Stomach smooth muscle (tissue), 2 donors: ENCODE data around the gene DZIP1.

Source experiments
- H3K27ac ChIP-seq: one replicate; pipeline ENCODE4 v1.7.0; 2013; ENCODE audit warnings: mild to moderate bottlenecking, low read length, inconsistent platforms
- H3K27me3 ChIP-seq, 2 donors: one replicate each; pipeline ENCODE4 v1.7.0; 2013; ENCODE audit warnings: low read length in 2 of 2; ENCODE audit not compliant: insufficient read depth in 2 of 2, control insufficient read depth in 1 of 2
- H3K36me3 ChIP-seq, 2 donors: one replicate each; pipeline ENCODE4 v1.7.0; 2013; ENCODE audit warnings: low read length in 2 of 2; ENCODE audit not compliant: control insufficient read depth in 2 of 2, insufficient read depth in 2 of 2
- H3K4me1 ChIP-seq: one replicate; pipeline ENCODE4 v1.7.0; 2013; ENCODE audit warnings: low read length; ENCODE audit not compliant: control insufficient read depth, insufficient read depth
- H3K4me3 ChIP-seq, 2 donors: one replicate each; pipeline ENCODE4 v1.7.0; 2013; ENCODE audit warnings: low read length in 2 of 2
- H3K9ac ChIP-seq, 2 donors: one replicate each; pipeline ENCODE4 v1.7.0; 2013; ENCODE audit warnings: low read length in 2 of 2, mild to moderate bottlenecking in 1 of 2
- H3K9me3 ChIP-seq, 2 donors: one replicate each; pipeline ENCODE4 v1.7.0; 2013; ENCODE audit warnings: low read length in 2 of 2; ENCODE audit not compliant: control insufficient read depth in 2 of 2
- donor health status: healthy.
- donor health status: Pancreatic carcinoma.

Gene DZIP1

GRCh38 chr13:95604556-95604915 lies 40.0 kb downstream of the DZIP1 start:
- Histone ChIP-seq H3K9ac (no peak overlapping the region), H3K27ac (peak overlapping the region; percentile 33), H3K27me3 (no peaks in the 10 kb centered on the region), H3K36me3 (peaks cover 20 to 22% of the 10 kb centered on the region in 2 donors), H3K9me3 (no peaks in the 10 kb centered on the region), H3K4me3 (no peak overlapping the region), H3K4me1 (peaks cover 6% of the 10 kb centered on the region)

GRCh38 chr13:95603887-95604555 lies 40.5 kb downstream of the DZIP1 start:
- H3K27ac ChIP-seq: peak overlapping the region; percentile 33
- H3K9ac ChIP-seq: no peak overlapping the region
- peaks cover 4% of the 10 kb centered on the region for H3K4me1 ChIP-seq
- H3K27me3 ChIP-seq: no peaks in the 10 kb centered on the region
- no peaks in the 10 kb centered on the region for H3K9me3 ChIP-seq
- peaks cover 20 to 22% of the 10 kb centered on the region in 2 donors for H3K36me3 ChIP-seq
- no peak overlapping the region for H3K4me3 ChIP-seq

GRCh38 chr13:95601906-95602305 lies 42.6 kb downstream of the DZIP1 start:
- H3K9me3 ChIP-seq: no peaks in the 10 kb centered on the region
- peaks cover 4% of the 10 kb centered on the region for H3K4me1 ChIP-seq
- H3K27me3 ChIP-seq: no peaks in the 10 kb centered on the region
- H3K27ac ChIP-seq: no peak overlapping the region
- H3K36me3 ChIP-seq: peaks cover 17 to 25% of the 10 kb centered on the region in 2 donors
- H3K9ac ChIP-seq: no peak overlapping the region
- H3K4me3 ChIP-seq: no peak overlapping the region

GRCh38 chr13:95601216-95601615 lies 43.3 kb downstream of the DZIP1 start:
- Histone ChIP-seq H3K4me3 (no peak overlapping the region), H3K4me1 (peaks cover 4% of the 10 kb centered on the region), H3K27ac (no peak overlapping the region)

GRCh38 chr13:95596701-95597100 lies 47.8 kb downstream of the DZIP1 start:
- H3K4me3 ChIP-seq: no peak overlapping the region
- no peak overlapping the region for H3K9ac ChIP-seq

More at GRCh38 chr13:95601216-95601615, 43.3 kb downstream of the DZIP1 start:
- peaks cover 19 to 26% of the 10 kb centered on the region in 2 donors for H3K36me3 ChIP-seq
- H3K9ac ChIP-seq: no peak overlapping the region
- H3K9me3 ChIP-seq: no peaks in the 10 kb centered on the region
- H3K27me3 ChIP-seq: no peaks in the 10 kb centered on the region

GRCh38 chr13:95593462-95593861 lies 51.0 kb downstream of the DZIP1 start:
- Histone ChIP-seq H3K4me1 (no peaks in the 10 kb centered on the region), H3K27ac (no peak overlapping the region), H3K4me3 (no peak overlapping the region), H3K36me3 (peaks cover 18 to 22% of the 10 kb centered on the region in 2 donors), H3K27me3 (no peaks in the 10 kb centered on the region), H3K9ac (no peak overlapping the region), H3K9me3 (no peaks in the 10 kb centered on the region)

More at GRCh38 chr13:95596701-95597100, 47.8 kb downstream of the DZIP1 start:
- H3K27me3 ChIP-seq: no peaks in the 10 kb centered on the region
- H3K36me3 ChIP-seq: peaks cover 13 to 17% of the 10 kb centered on the region in 2 donors
- no peak overlapping the region for H3K27ac ChIP-seq
- no peaks in the 10 kb centered on the region for H3K9me3 ChIP-seq
- no peaks in the 10 kb centered on the region for H3K4me1 ChIP-seq

- no peak overlapping the region for H3K9ac ChIP-seq
- no peaks in the 10 kb centered on the region for H3K27me3 ChIP-seq
- no peaks in the 10 kb centered on the region for H3K9me3 ChIP-seq
- H3K4me1 ChIP-seq: no peaks in the 10 kb centered on the region
- H3K4me3 ChIP-seq: no peak overlapping the region
- H3K27ac ChIP-seq: no peak overlapping the region
- peaks cover 30 to 35% of the 10 kb centered on the region in 2 donors for H3K36me3 ChIP-seq
Observed at GRCh38 chr13:95588721-95589120, 55.8 kb downstream of the DZIP1 start.

- no peak overlapping the region for H3K9ac ChIP-seq
- no peaks in the 10 kb centered on the region for H3K27me3 ChIP-seq
- no peaks in the 10 kb centered on the region for H3K4me1 ChIP-seq
- peaks cover 30 to 32% of the 10 kb centered on the region in 2 donors for H3K36me3 ChIP-seq
- H3K9me3 ChIP-seq: no peaks in the 10 kb centered on the region
- H3K27ac ChIP-seq: no peak overlapping the region
- no peak overlapping the region for H3K4me3 ChIP-seq
Observed at GRCh38 chr13:95588134-95588533, 56.4 kb downstream of the DZIP1 start.

- Histone ChIP-seq H3K9me3 (no peaks in the 10 kb centered on the region), H3K9ac (no peak overlapping the region), H3K4me3 (no peak overlapping the region), H3K27me3 (no peaks in the 10 kb centered on the region), H3K27ac (no peak overlapping the region), H3K36me3 (peaks cover 45 to 46% of the 10 kb centered on the region in 2 donors), H3K4me1 (no peaks in the 10 kb centered on the region)
Observed at GRCh38 chr13:95585867-95586266, 58.6 kb downstream of the DZIP1 start.

- H3K4me1 ChIP-seq: no peaks in the 10 kb centered on the region
- H3K27me3 ChIP-seq: no peaks in the 10 kb centered on the region
- H3K9ac ChIP-seq: no peak overlapping the region
- H3K4me3 ChIP-seq: no peak overlapping the region
- no peaks in the 10 kb centered on the region for H3K9me3 ChIP-seq
- no peak overlapping the region for H3K27ac ChIP-seq
- H3K36me3 ChIP-seq: peaks cover 14 to 18% of the 10 kb centered on the region in 2 donors
Observed at GRCh38 chr13:95579303-95579702, 65.2 kb downstream of the DZIP1 start.

GRCh38 chr13:95573221-95573620 lies 71.3 kb downstream of the DZIP1 start:
- Histone ChIP-seq H3K4me1 (no peaks in the 10 kb centered on the region), H3K4me3 (no peak overlapping the region), H3K27me3 (peaks cover 0 to 2% of the 10 kb centered on the region in 2 donors), H3K9me3 (no peaks in the 10 kb centered on the region), H3K36me3 (no peaks in the 10 kb centered on the region), H3K27ac (no peak overlapping the region), H3K9ac (no peak overlapping the region)
